Testis (tissue), 2 donors: ENCODE data around the gene TENT5A.

Source experiments
- POLR2A ChIP-seq: fragments of 450-650 bp; IDR thresholded peaks from one replicate; pipeline ENCODE4 v1.6.1; 2017; ENCODE audit warnings: antibody characterized with exemption, mild to moderate bottlenecking, moderate library complexity
- TF ChIP-seq, protein P1 (sequence below), 3 experiments: fragments of 450-650 bp in 2 of 3; fragments of 200-600 bp in 1 of 3; sonication (generic) in 1 of 3; IDR thresholded peaks; one replicate each; pipeline ENCODE4 v1.5.1; 2016 to 2019; ENCODE audit warnings: antibody characterized with exemption in 3 of 3, mild to moderate bottlenecking in 2 of 3, moderate library complexity in 1 of 3

DNA sequence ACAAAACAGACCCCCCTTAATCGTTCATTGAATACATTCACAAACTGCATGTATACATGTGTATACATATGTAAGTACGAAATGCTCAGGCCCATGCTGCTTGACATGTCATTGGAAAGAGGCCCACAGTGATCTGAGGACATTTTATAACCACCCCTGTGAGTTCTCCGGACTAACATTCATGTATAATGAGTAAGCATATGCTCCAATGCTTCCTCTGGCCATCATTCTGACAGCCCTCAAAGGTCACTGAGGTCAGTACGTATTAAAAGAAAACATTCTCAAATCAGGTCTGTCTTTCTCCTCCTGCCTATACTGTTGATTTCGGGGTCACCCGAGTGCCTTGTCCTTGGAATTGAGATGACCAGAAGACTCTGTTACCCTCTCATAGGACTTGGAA lies 54.9 kb downstream of the TENT5A start:
- TF ChIP-seq, protein P1, sequence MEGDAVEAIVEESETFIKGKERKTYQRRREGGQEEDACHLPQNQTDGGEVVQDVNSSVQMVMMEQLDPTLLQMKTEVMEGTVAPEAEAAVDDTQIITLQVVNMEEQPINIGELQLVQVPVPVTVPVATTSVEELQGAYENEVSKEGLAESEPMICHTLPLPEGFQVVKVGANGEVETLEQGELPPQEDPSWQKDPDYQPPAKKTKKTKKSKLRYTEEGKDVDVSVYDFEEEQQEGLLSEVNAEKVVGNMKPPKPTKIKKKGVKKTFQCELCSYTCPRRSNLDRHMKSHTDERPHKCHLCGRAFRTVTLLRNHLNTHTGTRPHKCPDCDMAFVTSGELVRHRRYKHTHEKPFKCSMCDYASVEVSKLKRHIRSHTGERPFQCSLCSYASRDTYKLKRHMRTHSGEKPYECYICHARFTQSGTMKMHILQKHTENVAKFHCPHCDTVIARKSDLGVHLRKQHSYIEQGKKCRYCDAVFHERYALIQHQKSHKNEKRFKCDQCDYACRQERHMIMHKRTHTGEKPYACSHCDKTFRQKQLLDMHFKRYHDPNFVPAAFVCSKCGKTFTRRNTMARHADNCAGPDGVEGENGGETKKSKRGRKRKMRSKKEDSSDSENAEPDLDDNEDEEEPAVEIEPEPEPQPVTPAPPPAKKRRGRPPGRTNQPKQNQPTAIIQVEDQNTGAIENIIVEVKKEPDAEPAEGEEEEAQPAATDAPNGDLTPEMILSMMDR (IDR thresholded peaks at IDR 0.05) = no peak
- TF ChIP-seq POLR2A = no peak
